Astrocyte (in vitro differentiated cells and primary cell): Measurements from ENCODE around the gene CD151.

Source experiments
- CTCF ChIP-seq: IDR thresholded peaks from 2 replicates; pipeline ENCODE4 v1.5.1; 2011; ENCODE audit warnings: low read depth, mild to moderate bottlenecking, inconsistent platforms, low read length, moderate library complexity; ENCODE audit not compliant: insufficient read depth
- EZH2 ChIP-seq: IDR thresholded peaks from 2 replicates; pipeline ENCODE4 v1.6.1; 2012; ENCODE audit warnings: mild to moderate bottlenecking, low read length, inconsistent platforms; ENCODE audit not compliant: insufficient read depth

GRCh38 chr11:868394-868793, 35.6 kb downstream of the CD151 start:
- TF ChIP-seq EZH2 (no peak), CTCF (no peak)
